ENCODE data around the gene MAP2K2. TPM values are rescaled to one million over a fixed set of nuclear protein-coding genes. Genes with fewer than 3 reads are reported as not detected.
"Not testable (repeated sequence)": the region's sequence is repeated elsewhere in the genome, so short reads cannot be mapped to it uniquely, and the experiment has no call there.

The MAP2K2 gene
- total RNA-seq, 4 donors from 2014 or later: 76.9 to 128 (median 93.8) TPM

DNA sequence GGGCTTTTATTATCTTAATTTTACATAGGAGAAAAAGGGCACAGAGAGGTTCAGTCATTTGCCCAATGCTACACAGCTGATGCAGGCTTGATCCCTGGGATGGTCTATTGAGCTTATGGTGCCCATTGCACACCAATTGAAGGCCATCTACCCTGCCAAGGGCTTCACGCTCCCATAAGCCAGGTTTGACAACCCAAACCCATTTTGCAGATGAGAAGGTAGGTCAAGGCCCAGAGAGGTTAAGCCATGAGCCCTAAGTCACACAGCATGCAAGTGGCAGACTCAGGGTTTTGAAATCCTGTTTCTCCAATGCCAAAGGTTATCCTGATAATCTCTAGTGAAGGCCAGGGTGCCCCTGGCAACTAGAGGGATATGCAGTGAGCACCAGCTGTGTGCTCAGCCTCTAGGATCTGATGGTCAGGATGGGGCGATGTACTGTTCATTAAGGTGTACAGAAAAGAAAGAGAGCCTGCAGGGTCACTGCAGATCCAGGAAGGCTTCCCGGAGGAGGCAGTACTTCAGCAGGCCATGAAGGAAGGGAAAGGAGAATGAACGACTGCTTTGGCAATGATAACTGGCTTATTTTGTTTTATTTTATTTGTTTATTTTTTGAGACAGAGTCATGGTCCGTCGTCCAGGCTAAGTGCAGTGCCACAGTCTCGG lies 37.6 kb upstream of the MAP2K2 start:
- no peak overlapping the region for H3K27ac ChIP-seq
- H3K4me3 ChIP-seq: no peak overlapping the region
- H3K9me3 ChIP-seq: no peaks in the 10 kb centered on the region
- no peak for TF ChIP-seq CTCF (IDR thresholded peaks at IDR 0.05)
- TF ChIP-seq POLR2A (IDR thresholded peaks at IDR 0.05): no peak
- DNase-seq: no peak
- intact Hi-C loops (cut with DNase I): no loop called here
- 66 to 76% methylated on average over 6 to 7 of the region's 7 CpGs for WGBS, 2 donors
- H3K4me1 ChIP-seq: no peaks in the 10 kb centered on the region
- peaks cover 0 to 46% (median 0%) of the 10 kb centered on the region in 4 donors for H3K27me3 ChIP-seq
- no peaks in the 10 kb centered on the region for H3K36me3 ChIP-seq

DNA sequence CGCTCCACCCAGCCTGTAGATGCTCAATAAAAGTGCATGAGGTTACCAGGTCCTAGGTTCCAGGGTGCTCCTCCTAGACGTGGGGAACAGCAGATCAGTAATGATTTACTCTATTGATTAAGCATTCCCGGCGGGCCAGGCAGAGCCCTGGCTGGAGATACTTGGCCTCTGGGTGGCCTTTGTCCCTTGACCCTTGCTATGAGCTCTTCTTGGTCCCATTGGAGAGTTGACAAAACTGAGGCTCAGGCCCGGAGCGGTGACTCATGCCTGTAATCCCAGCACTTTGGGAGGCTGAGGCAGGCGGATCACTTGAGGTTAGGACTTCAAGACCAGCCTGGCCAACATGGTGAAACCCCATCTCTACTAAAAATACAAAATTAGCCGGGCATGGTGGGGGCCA lies 34.0 kb upstream of the MAP2K2 start:
- H3K4me3 ChIP-seq; H3K36me3 ChIP-seq; H3K4me1 ChIP-seq; H3K9me3 ChIP-seq; DNase-seq; intact Hi-C loops (cut with DNase I); H3K27ac ChIP-seq: not testable (repeated sequence)
- 50 to 67% methylated on average over 1 to 2 of the region's 8 CpGs for WGBS, 2 donors
- peaks cover 0 to 47% (median 0%) of the 10 kb centered on the region in 4 donors for H3K27me3 ChIP-seq

DNA sequence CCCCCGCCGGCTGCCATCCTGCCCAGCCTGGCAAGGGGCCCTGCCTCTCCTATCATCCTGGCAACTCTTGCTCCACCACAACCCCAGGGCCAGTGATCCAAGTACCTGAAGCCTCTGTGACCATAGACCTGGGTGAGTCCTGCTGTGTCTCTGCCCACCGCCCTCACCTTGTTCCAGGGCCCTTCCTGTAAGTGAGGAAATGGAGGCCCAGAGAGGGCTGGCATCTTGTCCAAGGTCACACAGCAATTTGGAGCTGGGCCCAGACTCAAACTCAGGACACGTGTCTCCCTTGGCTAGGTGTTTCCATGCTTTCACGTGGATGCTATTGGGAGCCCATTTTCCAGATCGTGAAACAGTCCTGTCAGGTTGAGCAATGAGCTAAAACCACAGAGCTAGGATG lies 33.2 kb upstream of the MAP2K2 start:
- Histone ChIP-seq H3K4me1 (no peaks in the 10 kb centered on the region), H3K4me3 (no peak overlapping the region), H3K27ac (no peak overlapping the region), H3K27me3 (peaks cover 0 to 55% (median 0%) of the 10 kb centered on the region in 4 donors), H3K9me3 (no peaks in the 10 kb centered on the region), H3K36me3 (no peaks in the 10 kb centered on the region)
- 70 to 72% methylated on average over 2 to 4 of the region's 6 CpGs for WGBS, 2 donors
- TF ChIP-seq POLR2A (IDR thresholded peaks at IDR 0.05): no peak
- no peak for TF ChIP-seq CTCF (IDR thresholded peaks at IDR 0.05)
- no peak for DNase-seq
- intact Hi-C loops (cut with DNase I): no loop called here

DNA sequence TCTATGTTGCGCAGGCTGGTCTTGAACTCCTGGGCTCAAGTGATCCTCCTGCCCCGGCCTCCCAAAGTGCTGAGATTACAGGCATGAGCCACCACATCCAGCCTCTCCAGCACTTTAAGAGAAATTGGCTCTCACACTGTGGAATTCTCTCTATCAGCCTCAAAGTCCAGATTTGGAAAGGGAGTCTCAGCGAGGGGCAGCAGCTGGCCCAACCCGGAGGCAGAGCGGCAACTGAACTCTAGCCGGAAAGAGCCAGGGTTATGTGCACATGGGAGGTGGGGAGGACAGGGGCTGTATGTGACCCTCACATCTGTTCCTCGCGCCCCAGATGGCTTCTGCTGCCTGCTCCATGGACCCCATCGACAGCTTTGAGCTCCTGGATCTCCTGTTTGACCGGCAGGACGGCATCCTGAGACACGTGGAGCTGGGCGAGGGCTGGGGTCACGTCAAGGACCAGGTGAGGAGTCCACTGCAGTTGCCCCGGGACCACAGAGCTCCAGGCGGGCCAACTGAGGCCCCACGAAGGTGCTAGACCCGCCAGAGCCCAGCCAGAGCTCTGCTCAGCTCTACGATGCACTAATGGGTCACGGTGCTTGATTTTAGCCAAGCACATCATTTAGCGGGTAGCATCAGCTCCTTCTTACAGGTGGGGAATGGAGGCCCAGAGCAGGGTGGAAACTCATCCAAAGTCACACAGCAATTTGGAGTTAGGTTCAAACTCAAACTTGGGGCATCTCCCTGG lies 30.8 kb upstream of the MAP2K2 start:
- WGBS, 2 donors: 78 to 83% methylated on average over 4 to 8 of the region's 21 CpGs
- no peak overlapping the region for H3K4me3 ChIP-seq
- no peaks in the 10 kb centered on the region for H3K9me3 ChIP-seq
- no peak for DNase-seq
- H3K4me1 ChIP-seq: no peaks in the 10 kb centered on the region
- TF ChIP-seq POLR2A (IDR thresholded peaks at IDR 0.05) (no peak), CTCF (IDR thresholded peaks at IDR 0.05) (no peak)
- H3K27ac ChIP-seq: no peak overlapping the region
- no peaks in the 10 kb centered on the region for H3K36me3 ChIP-seq
- H3K27me3 ChIP-seq: peaks cover 0 to 64% (median 0%) of the 10 kb centered on the region in 4 donors
- intact Hi-C loops (cut with DNase I): no loop called here

DNA sequence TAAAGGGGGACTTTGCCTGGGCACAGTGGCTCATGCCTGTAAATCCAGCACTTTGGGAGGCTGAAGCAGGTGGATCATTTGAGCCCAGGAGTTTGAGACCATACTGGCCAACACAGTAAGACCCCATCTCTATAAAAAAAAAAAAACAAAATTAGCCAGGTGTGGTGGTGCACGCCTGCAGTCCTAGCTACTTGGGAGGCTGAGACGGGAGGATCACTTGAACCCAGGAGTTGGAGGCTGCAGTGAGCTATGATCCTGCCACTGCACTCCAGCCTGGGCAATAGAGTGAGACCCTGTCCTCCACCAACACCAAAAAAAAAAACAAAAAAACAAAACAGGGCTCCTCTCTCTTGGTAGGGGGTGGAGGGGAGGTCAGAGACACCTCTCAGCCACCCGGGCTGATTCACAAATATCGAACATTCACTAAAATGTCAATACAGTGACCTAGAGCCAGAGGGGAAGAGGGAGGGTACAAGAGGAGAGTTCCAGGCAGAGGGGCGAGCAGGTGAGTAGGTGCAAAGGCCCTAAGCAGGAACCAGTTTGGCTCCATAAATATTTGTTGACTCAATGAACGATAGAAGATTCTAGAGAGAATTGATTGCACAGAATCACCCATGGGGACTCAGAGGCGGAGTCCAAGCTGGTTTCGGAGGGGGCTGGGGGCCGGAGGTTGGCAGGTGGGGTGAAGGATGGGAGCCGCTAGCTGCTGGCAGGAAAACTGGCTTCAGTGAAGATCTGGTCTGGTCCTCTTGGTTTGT lies 28.5 kb upstream of the MAP2K2 start:
- intact Hi-C loops (cut with DNase I): no loop called here
- TF ChIP-seq CTCF (IDR thresholded peaks at IDR 0.05): no peak
- TF ChIP-seq POLR2A (IDR thresholded peaks at IDR 0.05): no peak
- no peak for DNase-seq
- Histone ChIP-seq H3K36me3 (no peaks in the 10 kb centered on the region), H3K27me3 (peaks cover 0 to 66% (median 0%) of the 10 kb centered on the region in 4 donors), H3K9me3 (no peaks in the 10 kb centered on the region), H3K27ac (no peak overlapping the region), H3K4me1 (no peaks in the 10 kb centered on the region), H3K4me3 (no peak overlapping the region)
- 60 to 68% methylated on average over 10 of the region's 10 CpGs for WGBS, 2 donors

Measured in esophagus squamous epithelium (tissue), 5 donors.